Vagina (tissue), 2 donors: ENCODE data around the gene SIGLECL1.

ENCODE experiments used
- POLR2A ChIP-seq, 2 donors: fragments of 450-650 bp; IDR thresholded peaks; one replicate each; pipeline ENCODE4 v1.6.1; 2017; ENCODE audit warnings: antibody characterized with exemption in 2 of 2, mild to moderate bottlenecking in 2 of 2, moderate library complexity in 2 of 2
- POLR2AphosphoS5 ChIP-seq, 2 donors: sonication (generic); formaldehyde crosslinking; IDR thresholded peaks; one replicate each; pipeline ENCODE4 v1.9.0; 2017; ENCODE audit warnings: antibody characterized with exemption in 2 of 2, mild to moderate bottlenecking in 2 of 2, low read depth in 1 of 2; ENCODE audit not compliant: insufficient read depth in 1 of 2
- TF ChIP-seq, protein P1 (sequence below), 3 experiments: fragments of 450-650 bp in 2 of 3; fragments of 200-600 bp in 1 of 3; sonication (generic) in 1 of 3; IDR thresholded peaks; one replicate each; pipeline ENCODE4 v1.5.1; 2017 to 2019; ENCODE audit warnings: antibody characterized with exemption in 3 of 3, mild to moderate bottlenecking in 2 of 3, moderate library complexity in 2 of 3

GRCh38 chr19:51201712-51202111 lies 49.2 kb upstream of the SIGLECL1 start:
- TF ChIP-seq, protein P1, sequence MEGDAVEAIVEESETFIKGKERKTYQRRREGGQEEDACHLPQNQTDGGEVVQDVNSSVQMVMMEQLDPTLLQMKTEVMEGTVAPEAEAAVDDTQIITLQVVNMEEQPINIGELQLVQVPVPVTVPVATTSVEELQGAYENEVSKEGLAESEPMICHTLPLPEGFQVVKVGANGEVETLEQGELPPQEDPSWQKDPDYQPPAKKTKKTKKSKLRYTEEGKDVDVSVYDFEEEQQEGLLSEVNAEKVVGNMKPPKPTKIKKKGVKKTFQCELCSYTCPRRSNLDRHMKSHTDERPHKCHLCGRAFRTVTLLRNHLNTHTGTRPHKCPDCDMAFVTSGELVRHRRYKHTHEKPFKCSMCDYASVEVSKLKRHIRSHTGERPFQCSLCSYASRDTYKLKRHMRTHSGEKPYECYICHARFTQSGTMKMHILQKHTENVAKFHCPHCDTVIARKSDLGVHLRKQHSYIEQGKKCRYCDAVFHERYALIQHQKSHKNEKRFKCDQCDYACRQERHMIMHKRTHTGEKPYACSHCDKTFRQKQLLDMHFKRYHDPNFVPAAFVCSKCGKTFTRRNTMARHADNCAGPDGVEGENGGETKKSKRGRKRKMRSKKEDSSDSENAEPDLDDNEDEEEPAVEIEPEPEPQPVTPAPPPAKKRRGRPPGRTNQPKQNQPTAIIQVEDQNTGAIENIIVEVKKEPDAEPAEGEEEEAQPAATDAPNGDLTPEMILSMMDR (IDR thresholded peaks at IDR 0.05), result no peak
- no peak for TF ChIP-seq POLR2AphosphoS5 (IDR thresholded peaks at IDR 0.05; ENCODE audit: insufficient read depth in 1 of 2, low read depth in 1 of 2)
- TF ChIP-seq POLR2A (IDR thresholded peaks at IDR 0.05), result no peak
